HG02678 (cell line): ENCODE results near the gene OGFOD3.

Source experiments
- ATAC-seq: cut with Tn5 transposase; IDR thresholded peaks from one replicate; pipeline ENCODE4 v1.9.1; 2021; ENCODE audit warnings: mild to moderate bottlenecking, moderate library complexity; ENCODE audit not compliant: unreplicated experiment

Gene OGFOD3

GRCh38 chr17:82407255-82407654, 11.1 kb downstream of the OGFOD3 start:
- no peak for ATAC-seq

- no peak for ATAC-seq
These were observed 12.2 kb downstream of the OGFOD3 start for GRCh38 chr17:82406131-82406671.

GRCh38 chr17:82405051-82405450, 13.3 kb downstream of the OGFOD3 start:
- no peak for ATAC-seq

DNA sequence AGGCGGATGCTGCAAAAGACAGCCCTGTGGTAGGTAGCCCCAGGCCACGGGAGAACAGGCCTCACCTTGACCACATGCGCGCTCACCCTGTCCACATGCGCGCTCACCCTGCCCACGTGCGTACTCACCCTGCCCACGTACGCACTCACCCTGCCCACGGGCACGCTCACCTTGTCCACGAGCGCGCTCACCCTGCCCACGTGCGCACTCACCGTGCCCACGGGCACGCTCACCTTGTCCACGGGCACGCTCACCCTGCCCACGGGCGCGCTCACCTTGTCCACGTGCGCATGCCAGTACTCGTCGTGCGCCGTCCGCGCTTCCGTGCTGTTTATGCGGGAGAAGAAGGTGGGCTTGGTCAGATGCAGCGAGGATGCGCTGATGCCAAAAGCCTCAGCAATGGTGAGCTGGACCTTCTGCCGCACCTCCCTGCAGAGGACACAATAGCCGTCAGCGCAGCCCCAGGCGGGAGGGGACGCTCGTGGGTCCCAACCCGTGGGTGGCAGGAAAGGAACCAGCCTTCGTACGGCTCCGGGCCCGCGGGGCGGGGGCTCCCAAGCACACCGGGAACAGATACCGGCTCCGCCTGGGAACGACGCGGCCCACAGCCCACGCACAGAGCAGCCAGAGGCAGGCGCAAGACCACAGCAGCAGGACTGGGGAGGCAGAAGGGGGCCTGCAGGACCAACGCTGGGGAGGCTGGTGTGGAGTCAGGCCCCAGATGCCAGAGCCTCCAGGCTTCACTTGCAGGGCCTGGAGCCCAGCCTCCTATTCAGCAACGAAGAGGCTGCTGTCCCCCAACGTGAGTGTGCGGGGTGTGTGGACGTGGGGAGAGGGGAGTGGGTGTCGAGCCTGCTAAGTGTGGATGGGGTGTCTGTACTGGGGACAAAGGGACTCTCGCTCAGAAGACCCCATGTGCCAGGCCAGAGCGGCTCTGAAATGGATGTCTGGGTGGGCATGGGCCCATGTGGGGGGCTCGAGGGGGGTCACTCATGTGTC, 14.4 kb downstream of the OGFOD3 start:
- ATAC-seq = no peak

DNA sequence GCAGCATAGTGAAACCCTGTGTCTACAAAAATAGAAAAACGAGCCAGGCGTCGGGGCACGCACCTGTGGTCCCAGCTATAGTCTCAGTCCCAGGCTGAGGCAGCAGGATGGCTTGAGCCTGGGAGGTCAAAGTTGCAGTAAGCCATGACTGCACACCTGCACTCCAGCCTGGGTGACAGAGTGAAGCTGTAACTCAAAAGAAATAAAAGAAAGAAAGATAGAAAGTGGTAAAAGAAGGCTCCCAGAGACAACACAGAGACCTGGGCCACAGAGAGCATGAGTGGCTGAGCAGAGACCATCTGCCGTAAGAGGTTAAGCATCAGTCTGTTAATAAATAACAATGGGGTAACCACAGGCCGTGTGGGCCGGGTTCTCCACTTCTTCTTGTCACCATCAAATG, 15.5 kb downstream of the OGFOD3 start:
- ATAC-seq = peak; percentile 71

DNA sequence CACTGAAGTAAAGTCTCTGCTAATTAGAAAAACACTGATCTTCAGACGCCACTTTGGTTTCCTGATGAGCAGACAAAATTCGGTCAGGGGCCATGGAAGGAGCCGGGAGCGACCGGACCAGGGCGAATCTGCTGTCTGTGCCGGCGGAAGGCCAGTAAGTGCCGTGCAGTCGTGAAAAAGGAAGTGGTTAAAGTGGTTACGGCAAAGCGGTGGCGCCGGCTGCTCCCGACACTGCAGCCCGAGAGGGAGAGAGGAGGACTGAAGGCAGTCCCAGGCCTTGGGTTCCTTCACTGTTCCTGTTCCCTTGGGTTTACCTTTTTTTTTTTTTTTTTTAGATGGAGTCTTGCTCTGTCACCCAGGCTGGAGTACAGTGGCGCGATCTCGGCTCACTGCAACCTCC, 17.6 kb downstream of the OGFOD3 start:
- ATAC-seq = no peak

DNA sequence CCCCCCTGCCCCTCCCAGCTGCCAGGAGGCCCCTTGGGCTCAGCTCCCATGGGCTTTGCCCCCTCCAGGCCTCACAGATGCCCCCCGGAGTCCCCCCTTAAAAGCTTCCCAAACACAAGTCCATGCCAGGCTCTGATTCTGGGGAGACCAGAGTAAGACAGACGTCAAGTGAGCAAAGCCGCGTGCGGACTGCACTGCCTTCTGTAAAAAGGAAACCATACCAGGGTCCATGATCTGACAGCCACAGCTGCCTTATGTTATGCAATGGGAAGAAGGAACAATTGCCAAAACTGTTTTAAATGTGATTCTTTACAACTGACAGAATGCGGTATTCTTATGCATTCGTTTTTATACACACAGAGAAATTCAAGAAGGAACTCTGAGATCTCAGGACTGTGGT, 18.2 kb downstream of the OGFOD3 start:
- no peak for ATAC-seq

- ATAC-seq = no peak
These were observed 18.7 kb downstream of the OGFOD3 start for GRCh38 chr17:82399601-82400101.

GRCh38 chr17:82399041-82399441, 19.3 kb downstream of the OGFOD3 start:
- ATAC-seq = no peak

GRCh38 chr17:82397449-82398335, 20.7 kb downstream of the OGFOD3 start:
- no peak for ATAC-seq

- no peak for ATAC-seq
These were observed 21.6 kb downstream of the OGFOD3 start for GRCh38 chr17:82396601-82397435.

GRCh38 chr17:82394278-82394677, 24.1 kb downstream of the OGFOD3 start:
- ATAC-seq = no peak

DNA sequence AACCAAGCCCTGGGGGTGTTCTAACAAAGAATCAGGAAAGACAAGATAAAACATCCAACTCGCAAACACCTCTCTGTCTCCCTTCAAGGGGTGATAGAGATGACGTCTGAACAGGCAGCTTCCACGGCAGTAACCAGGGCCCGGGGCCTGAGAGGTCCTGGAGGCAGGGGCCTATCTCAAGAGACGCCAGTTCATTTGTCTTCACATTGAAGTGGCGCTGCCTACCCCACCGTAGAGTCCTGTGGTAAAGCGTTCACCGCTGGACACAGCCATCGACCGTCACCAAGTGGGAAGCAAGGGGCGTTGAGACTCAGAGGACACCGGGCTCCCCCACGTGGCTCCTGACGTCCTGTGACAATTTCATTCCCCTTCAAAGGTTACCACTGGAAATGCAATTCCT, 25.4 kb downstream of the OGFOD3 start:
- ATAC-seq = no peak

DNA sequence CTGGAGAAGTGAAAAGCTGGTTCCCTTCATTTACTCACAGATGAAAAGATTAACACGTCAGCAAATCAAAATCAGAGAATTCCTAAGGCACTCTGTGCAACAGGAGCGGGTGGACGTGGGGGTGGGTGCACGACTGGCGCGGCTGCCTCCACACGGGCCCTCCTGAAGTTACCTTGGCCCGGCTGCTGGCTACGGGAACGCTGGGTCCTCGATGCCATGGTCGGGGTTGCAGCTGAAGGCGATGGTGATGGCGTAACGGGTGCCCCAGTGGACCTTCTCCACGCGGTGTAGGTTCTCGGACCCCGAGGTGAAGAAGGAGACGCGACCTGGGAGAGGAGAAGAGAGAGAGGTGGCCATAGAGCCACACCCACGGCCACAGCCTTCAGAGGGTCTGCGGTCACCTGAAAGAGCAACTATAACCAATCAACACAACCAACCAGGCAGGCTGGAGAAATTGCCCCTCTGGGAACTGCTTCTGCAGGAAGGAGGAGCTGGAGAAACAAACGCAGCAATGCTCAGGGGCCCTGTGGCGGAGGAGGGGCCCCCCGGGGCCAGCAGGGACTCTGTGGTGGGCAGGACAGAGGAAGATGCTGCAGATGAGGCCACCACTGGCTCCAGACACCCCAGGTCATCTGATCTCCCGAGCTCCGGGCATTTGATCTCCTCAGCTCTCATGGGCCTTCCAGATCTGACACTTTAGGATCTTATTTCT, 26.0 kb downstream of the OGFOD3 start:
- no peak for ATAC-seq

- ATAC-seq = no peak
These were observed 26.8 kb downstream of the OGFOD3 start for GRCh38 chr17:82391496-82392066.

- ATAC-seq = no peak
These were observed 27.4 kb downstream of the OGFOD3 start for GRCh38 chr17:82390860-82391435.

- ATAC-seq = no peak
These were observed 28.1 kb downstream of the OGFOD3 start for GRCh38 chr17:82390015-82390859.

GRCh38 chr17:82389379-82389778, 29.0 kb downstream of the OGFOD3 start:
- no peak for ATAC-seq
